GM10248 (cell line): ENCODE measurements around the gene WDR31.

Experiments
- CTCF ChIA-PET: fragments of 300-600 bp; sonication (Branson Sonifier 250); formaldehyde crosslinking; extraction: SDS; loops from one replicate; lab custom pipeline; 2021; ENCODE audit warnings: antibody characterized with exemption; lab: Yijun Ruan, JAX
- POLR2A ChIA-PET: fragments of 350-650 bp; sonication (Branson Sonifier 250); formaldehyde crosslinking; extraction: SDS; loops from one replicate; lab custom pipeline; 2020; ENCODE audit warnings: antibody characterized with exemption; lab: Yijun Ruan, JAX
- DNase-seq: peaks from one replicate; pipeline ENCODE4 v3.0.0; 2012; ENCODE audit errors: extremely low spot score
- TF ChIP-seq, protein P1 (sequence below): IDR thresholded peaks from 2 replicates; pipeline ENCODE4 v1.5.1; 2012; ENCODE audit warnings: mild to moderate bottlenecking, low read depth; ENCODE audit errors: extremely low read depth, missing control alignments, control extremely low read depth

WDR31 gene

DNA sequence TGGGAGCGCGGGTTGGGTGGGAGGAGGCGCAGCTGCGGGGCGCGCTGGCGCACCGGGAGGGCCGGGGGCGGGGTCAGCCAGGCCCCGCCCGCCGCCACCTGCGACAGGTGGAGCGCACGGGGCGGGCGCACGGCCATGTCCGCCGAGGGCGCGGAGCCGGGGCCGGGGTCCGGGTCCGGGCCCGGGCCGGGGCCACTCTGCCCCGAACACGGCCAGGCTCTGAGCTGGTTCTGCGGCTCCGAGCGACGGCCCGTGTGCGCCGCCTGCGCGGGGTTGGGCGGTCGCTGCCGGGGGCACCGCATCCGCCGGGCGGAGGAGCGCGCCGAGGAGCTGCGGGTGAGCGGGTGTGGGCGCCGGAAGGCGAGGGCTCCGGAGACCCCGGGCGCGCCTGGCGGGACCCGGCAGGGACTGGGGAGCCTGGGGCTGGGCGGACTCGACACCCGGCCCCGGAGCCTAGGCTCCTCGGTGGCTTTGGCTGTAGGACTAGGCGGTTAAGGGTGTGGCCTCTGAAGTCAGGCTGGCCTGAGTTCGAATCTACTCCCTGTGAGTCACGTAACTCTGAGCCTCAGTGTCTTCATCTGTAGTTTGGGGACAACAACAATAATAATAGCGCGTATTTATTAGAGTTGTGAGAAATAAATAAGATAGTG, 9.5 kb upstream of the WDR31 start, which contains the start of gene BSPRY:
TSS of gene BSPRY (plus strand) at position 97 of the 650 bp plus-strand sequence. CDS start at position 136, 39 bp downstream.
- CTCF ChIA-PET: interaction anchor here (1.4 to 4.9 kb wide), 8 partner anchors 9 to 309 kb away, joined by 3 to 22 read pairs (median 6); partner anchors contain the start of genes CDC26, PRPF4 and WDR31
- POLR2A ChIA-PET: interaction anchor here (0.9 kb wide), 1 partner anchor 9 kb away, joined by 3 read pairs; the partner anchor contains the start of gene WDR31
- TF ChIP-seq, protein P1, sequence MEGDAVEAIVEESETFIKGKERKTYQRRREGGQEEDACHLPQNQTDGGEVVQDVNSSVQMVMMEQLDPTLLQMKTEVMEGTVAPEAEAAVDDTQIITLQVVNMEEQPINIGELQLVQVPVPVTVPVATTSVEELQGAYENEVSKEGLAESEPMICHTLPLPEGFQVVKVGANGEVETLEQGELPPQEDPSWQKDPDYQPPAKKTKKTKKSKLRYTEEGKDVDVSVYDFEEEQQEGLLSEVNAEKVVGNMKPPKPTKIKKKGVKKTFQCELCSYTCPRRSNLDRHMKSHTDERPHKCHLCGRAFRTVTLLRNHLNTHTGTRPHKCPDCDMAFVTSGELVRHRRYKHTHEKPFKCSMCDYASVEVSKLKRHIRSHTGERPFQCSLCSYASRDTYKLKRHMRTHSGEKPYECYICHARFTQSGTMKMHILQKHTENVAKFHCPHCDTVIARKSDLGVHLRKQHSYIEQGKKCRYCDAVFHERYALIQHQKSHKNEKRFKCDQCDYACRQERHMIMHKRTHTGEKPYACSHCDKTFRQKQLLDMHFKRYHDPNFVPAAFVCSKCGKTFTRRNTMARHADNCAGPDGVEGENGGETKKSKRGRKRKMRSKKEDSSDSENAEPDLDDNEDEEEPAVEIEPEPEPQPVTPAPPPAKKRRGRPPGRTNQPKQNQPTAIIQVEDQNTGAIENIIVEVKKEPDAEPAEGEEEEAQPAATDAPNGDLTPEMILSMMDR: no peak
- DNase-seq: peak; percentile 62

DNA sequence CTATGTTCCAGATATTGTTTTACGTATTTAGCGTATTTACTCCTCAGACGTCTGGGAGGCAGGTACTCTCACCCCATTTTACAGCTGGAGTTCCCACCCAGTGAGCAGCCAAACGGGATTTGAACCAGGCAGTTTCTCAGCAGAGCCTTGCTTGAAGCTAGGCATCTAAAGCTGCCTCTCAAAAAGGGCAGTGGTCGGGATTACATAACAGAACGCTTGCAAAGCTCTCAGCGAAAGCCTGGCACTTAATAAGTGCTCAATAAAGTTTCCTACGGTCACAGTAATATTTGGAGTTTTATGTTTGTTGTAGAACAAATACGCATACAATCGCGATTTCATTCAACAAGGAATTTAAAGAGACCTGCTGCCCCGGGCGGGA, 9.0 kb upstream of the WDR31 start:
- ChIA-PET CTCF (interaction anchor here (1.0 to 4.9 kb wide), 7 partner anchors 8 to 243 kb away, joined by 3 to 22 read pairs (median 6); partner anchors contain the start of genes CDC26, PRPF4 and WDR31), POLR2A (no interaction called here)
- DNase-seq: no peak
- TF ChIP-seq, protein P1: no peak

DNA sequence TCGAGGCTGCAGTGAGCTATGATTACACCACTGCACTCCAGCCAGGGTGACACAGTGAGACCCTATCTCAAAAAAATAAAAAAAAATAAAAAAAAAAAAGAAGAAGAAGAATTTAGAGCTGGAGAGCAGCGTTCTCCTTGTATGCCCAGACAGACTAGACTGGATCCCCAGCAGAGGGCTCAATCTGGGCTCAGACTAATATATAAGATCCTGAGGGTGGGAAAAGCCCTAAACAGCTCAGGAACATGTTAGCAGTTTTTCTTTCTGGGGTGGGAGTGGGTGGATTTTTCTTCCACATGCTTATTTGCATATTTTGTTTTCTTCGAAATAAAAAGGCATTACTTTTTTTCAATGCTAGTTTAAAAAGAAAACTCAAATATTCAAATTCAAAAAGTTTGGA, 8.4 kb upstream of the WDR31 start:
- ChIA-PET CTCF (interaction anchor here (1.0 to 4.9 kb wide), 9 partner anchors 8 to 243 kb away, joined by 3 to 22 read pairs (median 6); partner anchors contain the start of genes CDC26, PRPF4 and WDR31), POLR2A (interaction anchor here (1.3 kb wide), 1 partner anchor 62 kb away, joined by 4 read pairs; the partner anchor contains the start of genes C9orf43 and POLE3)
- no peak for DNase-seq
- TF ChIP-seq, protein P1: no peak

DNA sequence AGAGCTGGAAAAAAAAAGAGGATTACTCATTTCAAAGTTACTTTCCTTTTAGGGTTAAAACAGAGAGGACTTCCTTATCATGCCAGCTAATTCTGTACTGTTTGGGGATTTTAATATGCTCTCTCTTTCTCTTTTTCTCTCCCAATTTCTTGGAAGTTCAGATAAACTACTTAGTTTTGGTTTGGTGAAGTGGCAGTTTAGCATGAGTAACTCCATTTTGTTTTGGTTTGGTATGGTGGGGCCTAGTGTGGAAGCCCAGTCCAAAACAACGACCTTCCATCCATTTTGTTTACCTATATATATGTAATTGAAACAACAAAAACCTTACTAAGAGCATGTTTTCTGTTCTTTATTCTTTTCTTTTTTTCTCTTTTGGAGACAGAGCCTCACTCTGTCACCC, 5.6 kb upstream of the WDR31 start:
- DNase-seq: no peak
- TF ChIP-seq, protein P1: no peak
- CTCF ChIA-PET: interaction anchor here (1.2 to 1.3 kb wide), 2 partner anchors 61 to 246 kb away, joined by 3 to 4 read pairs; no protein-coding TSS in a partner anchor
- POLR2A ChIA-PET: no interaction called here

DNA sequence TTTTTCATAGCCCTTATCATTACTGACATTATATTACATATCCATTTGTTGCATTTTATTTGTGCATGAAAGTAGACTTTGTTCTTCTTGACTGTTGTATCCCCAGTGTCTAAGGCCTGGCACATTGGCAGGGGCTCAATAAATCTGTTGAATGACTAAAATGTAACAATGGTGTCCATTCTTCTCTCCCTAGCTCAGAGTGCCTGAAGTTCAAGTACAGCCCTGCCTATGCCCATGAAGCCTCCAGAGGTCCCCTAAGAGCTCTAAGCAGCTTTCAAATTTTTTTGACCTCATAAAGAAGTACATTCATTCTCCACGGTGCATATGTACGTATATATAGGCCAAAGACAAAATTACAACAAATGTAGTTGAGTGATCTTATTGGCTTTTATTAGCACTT, 5.1 kb upstream of the WDR31 start:
- CTCF ChIA-PET: interaction anchor here (0.9 to 1.3 kb wide), 4 partner anchors 9 to 246 kb away, joined by 3 to 4 read pairs (median 3); no protein-coding TSS in a partner anchor
- POLR2A ChIA-PET: no interaction called here
- DNase-seq: no peak
- TF ChIP-seq, protein P1: no peak

DNA sequence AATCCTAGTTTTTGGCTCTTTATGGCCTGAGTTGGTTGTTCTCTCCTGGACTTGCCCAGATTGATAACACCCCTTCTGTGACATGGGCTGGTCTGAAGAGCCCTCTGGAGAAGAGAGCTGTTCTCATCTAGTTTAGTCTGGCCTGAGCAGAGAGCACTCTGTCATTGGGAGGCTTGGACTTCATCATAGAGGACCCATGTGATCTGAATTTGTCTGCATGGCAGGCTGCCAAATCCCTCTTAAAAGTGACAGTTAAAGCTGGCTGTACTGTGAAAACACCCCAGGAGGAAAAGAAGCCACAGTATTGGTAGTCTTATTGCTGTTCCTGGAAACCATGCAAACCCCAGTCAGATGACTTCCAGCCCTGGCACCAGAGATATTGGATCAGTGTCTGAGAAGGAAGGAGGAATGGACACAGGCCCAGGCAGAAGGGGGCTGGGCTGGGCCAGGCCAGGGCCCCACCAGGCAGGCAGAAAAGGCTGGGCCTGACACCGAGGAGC, 3.7 kb upstream of the WDR31 start:
- no peak for DNase-seq
- ChIA-PET POLR2A (no interaction called here), CTCF (interaction anchor here (1.0 kb wide), 1 partner anchor 86 kb away, joined by 3 read pairs; no protein-coding TSS in a partner anchor)
- TF ChIP-seq, protein P1: no peak
